GM21367 (cell line): Measurements from ENCODE around the gene NOC4L.
A peak's percentile ranks its signal among the peaks of the same experiment; 100 is the strongest.
"Not testable (repeated sequence)": the region's sequence is repeated elsewhere in the genome, so short reads cannot be mapped to it uniquely, and the experiment has no call there.

Source experiments
- ATAC-seq: cut with Tn5 transposase; IDR thresholded peaks from one replicate; pipeline ENCODE4 v1.9.1; 2021; ENCODE audit not compliant: unreplicated experiment

Gene NOC4L

GRCh38 chr12:132180648-132181546 is 36.6 kb downstream of the NOC4L start:
- no peak for ATAC-seq

- no peak for ATAC-seq
Measured at GRCh38 chr12:132181570-132182200, 37.4 kb downstream of the NOC4L start.

- ATAC-seq = no peak
Measured at GRCh38 chr12:132182206-132182710, 38.0 kb downstream of the NOC4L start.

GRCh38 chr12:132182711-132183365 is 38.6 kb downstream of the NOC4L start:
- no peak for ATAC-seq

- ATAC-seq = no peak
Measured at GRCh38 chr12:132185705-132186104, 41.4 kb downstream of the NOC4L start.

GRCh38 chr12:132186208-132186856 is 42.1 kb downstream of the NOC4L start:
- no peak for ATAC-seq

- ATAC-seq = no peak
Measured at GRCh38 chr12:132186857-132187620, 42.8 kb downstream of the NOC4L start.

GRCh38 chr12:132187646-132188450 is 43.6 kb downstream of the NOC4L start:
- no peak for ATAC-seq

GRCh38 chr12:132188451-132188901 is 44.2 kb downstream of the NOC4L start:
- no peak for ATAC-seq

- no peak for ATAC-seq
Measured at GRCh38 chr12:132188916-132189325, 44.7 kb downstream of the NOC4L start.

- ATAC-seq = peak; percentile 88
Measured at GRCh38 chr12:132189378-132190011, 45.2 kb downstream of the NOC4L start.

GRCh38 chr12:132190012-132190755 is 45.9 kb downstream of the NOC4L start:
- no peak for ATAC-seq

GRCh38 chr12:132190834-132191500 is 46.7 kb downstream of the NOC4L start:
- no peak for ATAC-seq

GRCh38 chr12:132191715-132192553 is 47.7 kb downstream of the NOC4L start:
- ATAC-seq = no peak

- ATAC-seq = no peak
Measured at GRCh38 chr12:132194056-132194455, 49.8 kb downstream of the NOC4L start.

- ATAC-seq = no peak
Measured at GRCh38 chr12:132194556-132194955, 50.3 kb downstream of the NOC4L start.

- ATAC-seq = not testable (repeated sequence)
Measured at GRCh38 chr12:132195242-132195641, 51.0 kb downstream of the NOC4L start.
